Measurements from ENCODE around the gene COX6B1.

Gene COX6B1

DNA sequence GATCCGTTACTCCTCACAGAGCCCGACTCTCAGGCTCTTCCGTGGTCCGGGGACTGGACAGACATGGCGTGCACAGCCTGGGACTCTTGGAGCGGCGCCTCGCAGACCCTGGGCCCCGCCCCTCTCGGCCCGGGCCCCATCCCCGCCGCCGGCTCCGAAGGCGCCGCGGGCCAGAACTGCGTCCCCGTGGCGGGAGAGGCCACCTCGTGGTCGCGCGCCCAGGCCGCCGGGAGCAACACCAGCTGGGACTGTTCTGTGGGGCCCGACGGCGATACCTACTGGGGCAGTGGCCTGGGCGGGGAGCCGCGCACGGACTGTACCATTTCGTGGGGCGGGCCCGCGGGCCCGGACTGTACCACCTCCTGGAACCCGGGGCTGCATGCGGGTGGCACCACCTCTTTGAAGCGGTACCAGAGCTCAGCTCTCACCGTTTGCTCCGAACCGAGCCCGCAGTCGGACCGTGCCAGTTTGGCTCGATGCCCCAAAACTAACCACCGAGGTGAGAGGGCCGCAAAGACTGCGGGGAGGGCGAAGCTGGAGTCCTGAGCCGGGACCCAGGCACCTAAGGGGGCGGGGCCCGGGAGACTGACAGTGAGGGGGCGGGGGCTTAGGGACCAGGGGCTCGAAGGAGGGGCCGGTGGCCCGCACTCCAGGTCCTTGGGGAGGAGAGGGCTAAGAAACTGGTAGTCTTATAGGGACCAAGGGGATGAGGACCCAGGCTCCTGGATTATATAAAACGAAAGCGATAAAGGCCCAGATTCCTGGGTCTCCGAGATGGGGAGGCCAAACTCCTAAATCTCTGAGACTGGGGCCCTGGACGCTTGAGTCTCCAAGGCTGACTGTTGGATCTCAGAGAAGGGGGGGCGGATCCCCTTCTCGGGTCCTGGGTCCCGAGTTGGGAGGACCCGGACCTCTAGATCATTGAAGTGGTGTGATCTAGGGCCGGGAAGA lies 4.6 kb upstream of the COX6B1 start:
- Histone ChIP-seq H4K20me1 (ENCODE audit: insufficient read depth, low read length) (no peaks in the 10 kb centered on the region), H3K9me2 (replicated peaks; ENCODE audit: insufficient read depth, low read length) (no peaks in the 10 kb centered on the region), H3K4me2 (ENCODE audit: low read depth, low read length) (peak overlapping the region; percentile 96), H3K9ac (ENCODE audit: low read length) (peak overlapping the region; percentile 91), H3K9me3 (replicated peaks; ENCODE audit: insufficient read depth, low read length) (no peaks in the 10 kb centered on the region), H3K4me3 (ENCODE audit: low read length) (peak overlapping the region; percentile 81), H3K27me3 (replicated peaks; ENCODE audit: insufficient read depth, low read length) (no peaks in the 10 kb centered on the region), H3F3A (ENCODE audit: insufficient read depth, low read length) (peaks cover 18% of the 10 kb centered on the region), H3K4me1 (ENCODE audit: low read length) (peaks cover 5% of the 10 kb centered on the region; the same call in 1 of the 2 replicates), H3K27ac (ENCODE audit: low read length) (peak overlapping the region; percentile 83), H3K36me3 (replicated peaks; ENCODE audit: insufficient read depth, low read length) (no peaks in the 10 kb centered on the region), H3K79me2 (ENCODE audit: low read length) (peaks cover 5% of the 10 kb centered on the region), H2AFZ (ENCODE audit: low read length) (peak overlapping the region; percentile 93)
- DNase-seq, result peak; percentile 87
- TF ChIP-seq CTCF (IDR thresholded peaks at IDR 0.05; ENCODE audit: low read length) (no peak), EZH2phosphoT487 (IDR thresholded peaks at IDR 0.05; ENCODE audit: low read length) (no peak), EZH2 (optimal IDR thresholded peaks at IDR 0.05; ENCODE audit: low read depth, low read length) (no peak)

GRCh38 chr19:35644206-35644986 lies 3.7 kb upstream of the COX6B1 start:
- Histone ChIP-seq H3K79me2 (ENCODE audit: low read length) (peaks cover 14% of the 10 kb centered on the region), H3K4me3 (ENCODE audit: low read length) (peak overlapping the region; percentile 81), H3K4me1 (ENCODE audit: low read length) (peaks cover 5% of the 10 kb centered on the region; the same call in 1 of the 2 replicates), H4K20me1 (ENCODE audit: insufficient read depth, low read length) (no peaks in the 10 kb centered on the region), H3F3A (ENCODE audit: insufficient read depth, low read length) (peaks cover 18% of the 10 kb centered on the region), H3K36me3 (replicated peaks; ENCODE audit: insufficient read depth, low read length) (no peaks in the 10 kb centered on the region), H3K9me3 (replicated peaks; ENCODE audit: insufficient read depth, low read length) (no peaks in the 10 kb centered on the region), H2AFZ (ENCODE audit: low read length) (peak overlapping the region; percentile 93), H3K27me3 (replicated peaks; ENCODE audit: insufficient read depth, low read length) (no peaks in the 10 kb centered on the region), H3K27ac (ENCODE audit: low read length) (peak overlapping the region; percentile 83), H3K9me2 (replicated peaks; ENCODE audit: insufficient read depth, low read length) (no peaks in the 10 kb centered on the region), H3K9ac (ENCODE audit: low read length) (peak overlapping the region; percentile 91), H3K4me2 (ENCODE audit: low read depth, low read length) (peak overlapping the region; percentile 96)
- DNase-seq, result peak; percentile 98
- no peak for TF ChIP-seq EZH2 (optimal IDR thresholded peaks at IDR 0.05; ENCODE audit: low read depth, low read length)
- no peak for TF ChIP-seq CTCF (IDR thresholded peaks at IDR 0.05; ENCODE audit: low read length)
- TF ChIP-seq EZH2phosphoT487 (IDR thresholded peaks at IDR 0.05; ENCODE audit: low read length), result no peak

DNA sequence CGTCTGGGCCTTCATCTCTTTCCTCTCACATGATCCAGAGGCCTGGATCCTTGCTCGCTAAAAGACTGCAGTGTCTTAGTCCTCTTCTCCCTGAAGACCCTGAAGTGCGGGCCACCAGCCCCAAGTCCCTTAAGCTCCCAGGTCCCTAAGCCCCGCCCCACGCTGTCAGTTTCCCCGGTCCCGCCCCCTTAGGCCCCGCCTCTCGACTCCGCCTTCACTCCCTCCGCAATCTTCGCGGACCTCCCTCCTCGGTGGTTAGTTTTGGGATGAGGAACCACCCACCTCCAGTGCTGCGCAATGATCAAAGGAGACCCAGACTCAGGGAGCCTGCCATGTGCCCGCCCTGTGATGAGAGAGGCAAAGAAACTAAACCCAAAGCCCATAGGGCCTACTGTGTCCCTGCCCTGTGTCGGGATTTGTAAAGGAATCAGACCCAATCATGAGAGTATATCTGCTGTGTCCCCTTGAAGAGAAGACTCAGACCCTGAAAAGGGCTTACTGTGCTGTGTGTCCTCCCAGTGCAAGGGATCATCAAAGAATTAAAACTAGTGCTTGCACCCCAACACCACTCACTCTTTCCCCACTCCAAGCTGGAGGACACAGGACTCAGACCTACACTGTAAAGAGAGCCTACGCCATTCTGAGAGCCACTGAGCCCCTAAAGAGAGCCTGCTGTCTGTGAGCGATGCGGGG lies 3.0 kb upstream of the COX6B1 start:
- Histone ChIP-seq H3K4me1 (ENCODE audit: low read length) (peaks cover 5% of the 10 kb centered on the region; the same call in 1 of the 2 replicates), H3K27me3 (replicated peaks; ENCODE audit: insufficient read depth, low read length) (no peaks in the 10 kb centered on the region), H3K27ac (ENCODE audit: low read length) (peak overlapping the region; percentile 83; the same call in 1 of the 2 replicates), H3K79me2 (ENCODE audit: low read length) (peaks cover 21% of the 10 kb centered on the region), H2AFZ (ENCODE audit: low read length) (peak overlapping the region; percentile 67), H3K36me3 (replicated peaks; ENCODE audit: insufficient read depth, low read length) (no peaks in the 10 kb centered on the region), H3K9me2 (replicated peaks; ENCODE audit: insufficient read depth, low read length) (no peaks in the 10 kb centered on the region), H3K4me2 (ENCODE audit: low read depth, low read length) (peak overlapping the region; percentile 96), H3K9ac (ENCODE audit: low read length) (peak overlapping the region; percentile 45; the same call in 1 of the 2 replicates), H3K9me3 (replicated peaks; ENCODE audit: insufficient read depth, low read length) (no peaks in the 10 kb centered on the region), H4K20me1 (ENCODE audit: insufficient read depth, low read length) (no peaks in the 10 kb centered on the region), H3F3A (ENCODE audit: insufficient read depth, low read length) (peaks cover 18% of the 10 kb centered on the region), H3K4me3 (ENCODE audit: low read length) (peak overlapping the region; percentile 81)
- peak; percentile 63 for DNase-seq
- no peak for TF ChIP-seq EZH2phosphoT487 (IDR thresholded peaks at IDR 0.05; ENCODE audit: low read length)
- TF ChIP-seq EZH2 (optimal IDR thresholded peaks at IDR 0.05; ENCODE audit: low read depth, low read length), result no peak
- no peak for TF ChIP-seq CTCF (IDR thresholded peaks at IDR 0.05; ENCODE audit: low read length)
